ENCODE results near the gene IFNGR2.

GRCh38 chr21:33449616-33450015, 46.4 kb downstream of the IFNGR2 start:
- TF ChIP-seq POLR2A (IDR thresholded peaks at IDR 0.05; ENCODE audit: control extremely low read depth in 1 of 2, low read depth in 2 of 2, low read length in 2 of 2) = no peak
- no peak for TF ChIP-seq ATF2 (IDR thresholded peaks at IDR 0.05; ENCODE audit: low read length)
- no peak for TF ChIP-seq CTCF (IDR thresholded peaks at IDR 0.05; ENCODE audit: control extremely low read depth in 1 of 3, insufficient read depth in 1 of 3, low read depth in 1 of 3, low read length in 3 of 3)
- no peak for TF ChIP-seq CEBPB (IDR thresholded peaks at IDR 0.05; ENCODE audit: low read depth, low read length)
